ENCODE results near the gene SMIM45.

SMIM45 gene

GRCh38 chr22:41989246-41989645 is 37.3 kb downstream of the SMIM45 start:
- intact Hi-C loops (cut with micrococcal nuclease), result no loop called here
- peaks cover 5% of the 10 kb centered on the region for H3K36me3 Mint-ChIP-seq (ENCODE audit: insufficient read depth, unreplicated experiment)
- H3K27me3 Mint-ChIP-seq (ENCODE audit: insufficient read depth, unreplicated experiment), result no peaks in the 10 kb centered on the region
- POLR2A ChIA-PET, result no interaction called here
- H3K27ac Mint-ChIP-seq (ENCODE audit: low read depth, unreplicated experiment), result no peak overlapping the region
- no peak overlapping the region for H3K4me3 Mint-ChIP-seq (ENCODE audit: unreplicated experiment)
- no peaks in the 10 kb centered on the region for H3K4me1 Mint-ChIP-seq (ENCODE audit: insufficient read depth, unreplicated experiment)
- TF ChIP-seq CTCF (IDR thresholded peaks at IDR 0.05; ENCODE audit: unreplicated experiment), result no peak
- no peaks in the 10 kb centered on the region for H3K9me3 Mint-ChIP-seq (ENCODE audit: unreplicated experiment)
- no TSS peak for BruUV-seq (replicated peaks)
- no peak for DNase-seq (ENCODE audit: unreplicated experiment)
- CTCF ChIA-PET, result no interaction called here

- Mint-ChIP-seq H3K36me3 (ENCODE audit: insufficient read depth, unreplicated experiment) (peaks cover 6% of the 10 kb centered on the region), H3K27ac (ENCODE audit: low read depth, unreplicated experiment) (no peak overlapping the region), H3K4me3 (ENCODE audit: unreplicated experiment) (no peak overlapping the region), H3K27me3 (ENCODE audit: insufficient read depth, unreplicated experiment) (no peaks in the 10 kb centered on the region), H3K9me3 (ENCODE audit: unreplicated experiment) (no peaks in the 10 kb centered on the region), H3K4me1 (ENCODE audit: insufficient read depth, unreplicated experiment) (no peaks in the 10 kb centered on the region)
- intact Hi-C loops (cut with micrococcal nuclease), result no loop called here
- ChIA-PET CTCF (interaction anchor here (0.6 kb wide), 1 partner anchor 294 kb away, joined by 3 read pairs; no protein-coding TSS in a partner anchor), POLR2A (no interaction called here)
- no peak for DNase-seq (ENCODE audit: unreplicated experiment)
- no peak for TF ChIP-seq CTCF (IDR thresholded peaks at IDR 0.05; ENCODE audit: unreplicated experiment)
- no TSS peak for BruUV-seq (replicated peaks)
Observed at GRCh38 chr22:41991111-41991510, 39.2 kb downstream of the SMIM45 start.

- Mint-ChIP-seq H3K9me3 (ENCODE audit: unreplicated experiment) (no peaks in the 10 kb centered on the region), H3K27ac (ENCODE audit: low read depth, unreplicated experiment) (no peak overlapping the region), H3K4me3 (ENCODE audit: unreplicated experiment) (no peak overlapping the region), H3K36me3 (ENCODE audit: insufficient read depth, unreplicated experiment) (peaks cover 6% of the 10 kb centered on the region), H3K27me3 (ENCODE audit: insufficient read depth, unreplicated experiment) (no peaks in the 10 kb centered on the region), H3K4me1 (ENCODE audit: insufficient read depth, unreplicated experiment) (no peaks in the 10 kb centered on the region)
- POLR2A ChIA-PET, result no interaction called here
- CTCF ChIA-PET, result interaction anchor here (0.6 kb wide), 1 partner anchor 554 kb away, joined by 3 read pairs; no protein-coding TSS in a partner anchor
- intact Hi-C loops (cut with micrococcal nuclease), result no loop called here
- no TSS peak for BruUV-seq (replicated peaks)
- TF ChIP-seq CTCF (IDR thresholded peaks at IDR 0.05; ENCODE audit: unreplicated experiment), result no peak
- no peak for DNase-seq (ENCODE audit: unreplicated experiment)
Observed at GRCh38 chr22:41992496-41992895, 40.5 kb downstream of the SMIM45 start.

GRCh38 chr22:41995211-41995610 is 43.3 kb downstream of the SMIM45 start:
- no peak overlapping the region for H3K4me3 Mint-ChIP-seq (ENCODE audit: unreplicated experiment)
- ChIA-PET POLR2A (interaction anchor here (0.7 kb wide), 1 partner anchor 27 kb away, joined by 3 read pairs; no protein-coding TSS in a partner anchor), CTCF (no interaction called here)
- H3K27me3 Mint-ChIP-seq (ENCODE audit: insufficient read depth, unreplicated experiment), result no peaks in the 10 kb centered on the region
- peaks cover 6% of the 10 kb centered on the region for H3K36me3 Mint-ChIP-seq (ENCODE audit: insufficient read depth, unreplicated experiment)
- H3K4me1 Mint-ChIP-seq (ENCODE audit: insufficient read depth, unreplicated experiment), result no peaks in the 10 kb centered on the region
- TF ChIP-seq CTCF (IDR thresholded peaks at IDR 0.05; ENCODE audit: unreplicated experiment), result no peak
- intact Hi-C loops (cut with micrococcal nuclease), result no loop called here
- no TSS peak for BruUV-seq (replicated peaks)
- no peak for DNase-seq (ENCODE audit: unreplicated experiment)
- no peaks in the 10 kb centered on the region for H3K9me3 Mint-ChIP-seq (ENCODE audit: unreplicated experiment)
- no peak overlapping the region for H3K27ac Mint-ChIP-seq (ENCODE audit: low read depth, unreplicated experiment)
